GM21576 (cell line): ENCODE results near the gene CCSAP.
"Not testable (repeated sequence)": the region's sequence is repeated elsewhere in the genome, so short reads cannot be mapped to it uniquely, and the experiment has no call there.

Experiments used
- ATAC-seq: cut with Tn5 transposase; IDR thresholded peaks from one replicate; pipeline ENCODE4 v1.9.1; 2021; ENCODE audit warnings: mild to moderate bottlenecking, moderate library complexity; ENCODE audit not compliant: unreplicated experiment

Gene CCSAP

GRCh38 chr1:229291686-229292085, 51.2 kb downstream of the CCSAP start:
- ATAC-seq = not testable (repeated sequence)

GRCh38 chr1:229288516-229288915, 54.3 kb downstream of the CCSAP start:
- ATAC-seq = no peak

GRCh38 chr1:229287267-229287666, 55.6 kb downstream of the CCSAP start:
- no peak for ATAC-seq

GRCh38 chr1:229286099-229286766, 56.6 kb downstream of the CCSAP start:
- no peak for ATAC-seq

- no peak for ATAC-seq
Observed at GRCh38 chr1:229285440-229285839, 57.4 kb downstream of the CCSAP start.

GRCh38 chr1:229284887-229285286, 58.0 kb downstream of the CCSAP start:
- no peak for ATAC-seq

GRCh38 chr1:229283183-229283611, 59.6 kb downstream of the CCSAP start:
- no peak for ATAC-seq

GRCh38 chr1:229282295-229282823, 60.5 kb downstream of the CCSAP start:
- ATAC-seq = no peak

GRCh38 chr1:229281339-229281926, 61.4 kb downstream of the CCSAP start:
- no peak for ATAC-seq

- no peak for ATAC-seq
Observed at GRCh38 chr1:229280921-229281320, 61.9 kb downstream of the CCSAP start.

GRCh38 chr1:229280037-229280828, 62.6 kb downstream of the CCSAP start:
- no peak for ATAC-seq

- no peak for ATAC-seq
Observed at GRCh38 chr1:229279242-229279641, 63.6 kb downstream of the CCSAP start.

GRCh38 chr1:229278120-229278741, 64.6 kb downstream of the CCSAP start:
- ATAC-seq = no peak

- ATAC-seq = no peak
Observed at GRCh38 chr1:229275005-229275404, 67.8 kb downstream of the CCSAP start.

GRCh38 chr1:229273507-229274232, 69.2 kb downstream of the CCSAP start:
- no peak for ATAC-seq

GRCh38 chr1:229272164-229273158, 70.4 kb downstream of the CCSAP start:
- ATAC-seq = no peak

- ATAC-seq = peak; percentile 44
Observed at GRCh38 chr1:229271448-229272159, 71.2 kb downstream of the CCSAP start.
